ENCODE results near the gene AFF2. TPM values are rescaled to one million over a fixed set of nuclear protein-coding genes. Genes with fewer than 3 reads are reported as not detected.

Gene AFF2
- polyA plus RNA-seq (ENCODE audit: insufficient read length in 4 of 4): 1 to 10 TPM; 4.2 to 6.0 (median 4.7) TPM

- DNase-seq (ENCODE audit: low read depth in 4 of 4, low spot score in 2 of 4): no peak
These were observed at the start of gene AFF2 for GRCh38 chrX:148500423-148501385. AFF2 (plus strand) TSS chrX:148500617; CDS start chrX:148501098, 481 bp downstream.

- DNase-seq (ENCODE audit: low read depth in 4 of 4, low spot score in 2 of 4): no peak
These were observed 43.1 kb upstream of the AFF2 start for GRCh38 chrX:148457279-148457678.

- DNase-seq (ENCODE audit: low read depth in 4 of 4, low spot score in 2 of 4): no peak
These were observed 41.1 kb upstream of the AFF2 start for GRCh38 chrX:148459343-148459742.

GRCh38 chrX:148466292-148466691 lies 34.1 kb upstream of the AFF2 start:
- no peak for DNase-seq (ENCODE audit: low read depth in 4 of 4, low spot score in 2 of 4)

- no peak for DNase-seq (ENCODE audit: low read depth in 4 of 4, low spot score in 2 of 4)
These were observed 30.1 kb upstream of the AFF2 start for GRCh38 chrX:148470324-148470723.

GRCh38 chrX:148474030-148474429 lies 26.4 kb upstream of the AFF2 start:
- DNase-seq (ENCODE audit: low read depth in 4 of 4, low spot score in 2 of 4): no peak

GRCh38 chrX:148492057-148492456 lies 8.4 kb upstream of the AFF2 start:
- no peak for DNase-seq (ENCODE audit: low read depth in 4 of 4, low spot score in 2 of 4)

GRCh38 chrX:148495176-148495575 lies 5.2 kb upstream of the AFF2 start:
- no peak for DNase-seq (ENCODE audit: low read depth in 4 of 4, low spot score in 2 of 4)

- DNase-seq (ENCODE audit: low read depth in 4 of 4, low spot score in 2 of 4): no peak
These were observed 2.4 kb upstream of the AFF2 start for GRCh38 chrX:148498067-148498466.

GRCh38 chrX:148499638-148500422 lies 587 bp upstream of the AFF2 start:
- DNase-seq (ENCODE audit: low read depth in 4 of 4, low spot score in 2 of 4): no peak

- DNase-seq (ENCODE audit: low read depth in 4 of 4, low spot score in 2 of 4): no peak
These were observed 1.1 kb downstream of the AFF2 start for GRCh38 chrX:148501386-148502066.

- DNase-seq (ENCODE audit: low read depth in 4 of 4, low spot score in 2 of 4): no peak
These were observed 4.1 kb downstream of the AFF2 start for GRCh38 chrX:148504506-148504905.

GRCh38 chrX:148507418-148507817 lies 7.0 kb downstream of the AFF2 start:
- no peak for DNase-seq (ENCODE audit: low read depth in 4 of 4, low spot score in 2 of 4)

- no peak for DNase-seq (ENCODE audit: low read depth in 4 of 4, low spot score in 2 of 4)
These were observed 12.0 kb downstream of the AFF2 start for GRCh38 chrX:148512453-148512852.

GRCh38 chrX:148513661-148514060 lies 13.2 kb downstream of the AFF2 start:
- no peak for DNase-seq (ENCODE audit: low read depth in 4 of 4, low spot score in 2 of 4)

GRCh38 chrX:148517176-148517575 lies 16.8 kb downstream of the AFF2 start:
- no peak for DNase-seq (ENCODE audit: low read depth in 4 of 4, low spot score in 2 of 4)

- no peak for DNase-seq (ENCODE audit: low read depth in 4 of 4, low spot score in 2 of 4)
These were observed 21.6 kb downstream of the AFF2 start for GRCh38 chrX:148522006-148522405.

- no peak for DNase-seq (ENCODE audit: low read depth in 4 of 4, low spot score in 2 of 4)
These were observed 23.1 kb downstream of the AFF2 start for GRCh38 chrX:148523303-148524080.

- DNase-seq (ENCODE audit: low read depth in 4 of 4, low spot score in 2 of 4): no peak
These were observed 30.2 kb downstream of the AFF2 start for GRCh38 chrX:148530464-148531077.

GRCh38 chrX:148534291-148534690 lies 33.9 kb downstream of the AFF2 start:
- DNase-seq (ENCODE audit: low read depth in 4 of 4, low spot score in 2 of 4): no peak

All from left renal cortex interstitium (tissue), 4 donors.